Panc1 (cell line): ENCODE results near the gene TTC39B. TPM values are rescaled to one million over a fixed set of nuclear protein-coding genes. Genes with fewer than 3 reads are reported as not detected.

Experiments used
- ATAC-seq: fragments of 200-7000 bp; cut with Tn5 transposase; 2 replicates; pipeline ENCODE4 v1.9.1; 2020; ENCODE audit warnings: mild to moderate bottlenecking, moderate library complexity
- BruUV-seq: library from RNA; stranded (reverse); fragments of 400-500 nt; replicated peaks from 2 replicates; lab custom pipeline; 2021; lab: Mats Ljungman, UMichigan
- CTCF ChIA-PET: fragments of 300-600 bp; sonication (Branson Sonifier 250); formaldehyde crosslinking; loops from one replicate; lab custom pipeline; 2022; ENCODE audit warnings: antibody characterized with exemption; lab: Charles Lee
- POLR2A ChIA-PET: fragments of 300-600 bp; sonication (Branson Sonifier 250); formaldehyde crosslinking; loops from one replicate; lab custom pipeline; 2022; ENCODE audit warnings: antibody characterized with exemption; lab: Charles Lee
- DNase-seq: peaks from one replicate; pipeline ENCODE4 v3.0.0-alpha.2; 2010; ENCODE audit warnings: low read depth, low spot score
- H3K27ac ChIP-seq: 2 replicates; pipeline ENCODE4 v1.5.1; 2011; ENCODE audit warnings: mild to moderate bottlenecking, low read length, inconsistent platforms
- H3K27me3 ChIP-seq: fragments of 200-500 bp; sonication (Bioruptor generic); 2 replicates; pipeline ENCODE4 v1.6.0; 2014; ENCODE audit warnings: low read length, inconsistent platforms; ENCODE audit not compliant: control insufficient read depth, insufficient read depth
- H3K36me3 ChIP-seq: fragments of 200-500 bp; sonication (Bioruptor generic); 2 replicates; pipeline ENCODE4 v1.5.1; 2014; ENCODE audit warnings: inconsistent platforms, mild to moderate bottlenecking, low read length, moderate library complexity; ENCODE audit not compliant: control insufficient read depth, insufficient read depth
- H3K4me1 ChIP-seq: 2 replicates; pipeline ENCODE4 v1.5.1; 2011; ENCODE audit warnings: inconsistent platforms, mild to moderate bottlenecking, low read length, moderate library complexity; ENCODE audit not compliant: control insufficient read depth, insufficient read depth
- H3K4me3 ChIP-seq, 2 experiments: 2 replicates each; pipeline ENCODE4 v1.5.1; 2011 to 2012; ENCODE audit warnings: low read depth in 2 of 2, low read length in 2 of 2, mild to moderate bottlenecking in 2 of 2, inconsistent platforms in 1 of 2, moderate library complexity in 1 of 2
- H3K9me3 ChIP-seq: fragments of 200-500 bp; sonication (Bioruptor generic); 2 replicates; pipeline ENCODE4 v1.5.1; 2014; ENCODE audit warnings: low read depth, mild to moderate bottlenecking, inconsistent platforms, low read length, moderate library complexity; ENCODE audit not compliant: control insufficient read depth, insufficient read depth
- CTCF ChIP-seq: fragments of 450-650 bp; IDR thresholded peaks from 2 replicates; pipeline ENCODE4 v1.5.1; 2017; ENCODE audit warnings: mild to moderate bottlenecking
- POLR2AphosphoS5 ChIP-seq: IDR thresholded peaks from 2 replicates; pipeline ENCODE4 v1.6.1; 2012; ENCODE audit warnings: mild to moderate bottlenecking, low read depth, low read length, moderate library complexity
- SIN3A ChIP-seq: IDR thresholded peaks from 2 replicates; pipeline ENCODE4 v1.6.1; 2012; ENCODE audit warnings: low read depth, mild to moderate bottlenecking, low read length, moderate library complexity, borderline replicate concordance; ENCODE audit not compliant: insufficient read depth
- TCF7L2 ChIP-seq: IDR thresholded peaks from 2 replicates; pipeline ENCODE4 v1.6.1; 2011; ENCODE audit warnings: mild to moderate bottlenecking, low read depth, low read length, inconsistent platforms
- in situ Hi-C: cut with HindIII; loops from 2 replicates; pipeline ENCODE4 v1.10.0; 2016; ENCODE audit warnings: low sequenced_read_pairs, low pct_unique_long_range_greater_than_20kb
- intact Hi-C: fragments of 100-400 bp; cut with micrococcal nuclease; formaldehyde crosslinking; loops from one replicate; pipeline ENCODE4 v1.10.0; 2022; ENCODE audit not compliant: unreplicated experiment
- total RNA-seq: library from RNA; stranded (reverse); gene quantifications from one replicate; pipeline ENCODE4 v1.2.1, GENCODE V29; 2021; ENCODE audit not compliant: unreplicated experiment
- TF ChIP-seq, protein P1 (sequence below), 2 experiments: IDR thresholded peaks; 2 replicates each; pipeline ENCODE4 v1.6.1; 2011 to 2012; ENCODE audit warnings: low read depth in 2 of 2, control low read depth in 1 of 2, low read length in 1 of 2, mild to moderate bottlenecking in 1 of 2, moderate library complexity in 1 of 2; ENCODE audit not compliant: insufficient read depth in 1 of 2

TTC39B gene
- total RNA-seq, 1 experiment from 2014 or later, result 1.6 TPM

- no peaks in the 10 kb centered on the region for H3K4me1 ChIP-seq
- H3K36me3 ChIP-seq, result no peaks in the 10 kb centered on the region; the same call in 1 of the 2 replicates
- H3K9me3 ChIP-seq, result no peaks in the 10 kb centered on the region
- no peak overlapping the region for H3K27ac ChIP-seq
- BruUV-seq, result no TSS peak
- ATAC-seq (no peak), DNase-seq (no peak)
- no peak overlapping the region for H3K4me3 ChIP-seq
- CTCF ChIA-PET, result no interaction called here
- TF ChIP-seq CTCF, result no peak
- no peak for TF ChIP-seq SIN3A
- no peak for TF ChIP-seq TCF7L2
- TF ChIP-seq POLR2AphosphoS5, result no peak
- TF ChIP-seq, protein P1, sequence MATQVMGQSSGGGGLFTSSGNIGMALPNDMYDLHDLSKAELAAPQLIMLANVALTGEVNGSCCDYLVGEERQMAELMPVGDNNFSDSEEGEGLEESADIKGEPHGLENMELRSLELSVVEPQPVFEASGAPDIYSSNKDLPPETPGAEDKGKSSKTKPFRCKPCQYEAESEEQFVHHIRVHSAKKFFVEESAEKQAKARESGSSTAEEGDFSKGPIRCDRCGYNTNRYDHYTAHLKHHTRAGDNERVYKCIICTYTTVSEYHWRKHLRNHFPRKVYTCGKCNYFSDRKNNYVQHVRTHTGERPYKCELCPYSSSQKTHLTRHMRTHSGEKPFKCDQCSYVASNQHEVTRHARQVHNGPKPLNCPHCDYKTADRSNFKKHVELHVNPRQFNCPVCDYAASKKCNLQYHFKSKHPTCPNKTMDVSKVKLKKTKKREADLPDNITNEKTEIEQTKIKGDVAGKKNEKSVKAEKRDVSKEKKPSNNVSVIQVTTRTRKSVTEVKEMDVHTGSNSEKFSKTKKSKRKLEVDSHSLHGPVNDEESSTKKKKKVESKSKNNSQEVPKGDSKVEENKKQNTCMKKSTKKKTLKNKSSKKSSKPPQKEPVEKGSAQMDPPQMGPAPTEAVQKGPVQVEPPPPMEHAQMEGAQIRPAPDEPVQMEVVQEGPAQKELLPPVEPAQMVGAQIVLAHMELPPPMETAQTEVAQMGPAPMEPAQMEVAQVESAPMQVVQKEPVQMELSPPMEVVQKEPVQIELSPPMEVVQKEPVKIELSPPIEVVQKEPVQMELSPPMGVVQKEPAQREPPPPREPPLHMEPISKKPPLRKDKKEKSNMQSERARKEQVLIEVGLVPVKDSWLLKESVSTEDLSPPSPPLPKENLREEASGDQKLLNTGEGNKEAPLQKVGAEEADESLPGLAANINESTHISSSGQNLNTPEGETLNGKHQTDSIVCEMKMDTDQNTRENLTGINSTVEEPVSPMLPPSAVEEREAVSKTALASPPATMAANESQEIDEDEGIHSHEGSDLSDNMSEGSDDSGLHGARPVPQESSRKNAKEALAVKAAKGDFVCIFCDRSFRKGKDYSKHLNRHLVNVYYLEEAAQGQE (IDR thresholded peaks at IDR 0.05; ENCODE audit: insufficient read depth in 1 of 2, low read depth in 2 of 2, low read length in 1 of 2), result no peak
- H3K27me3 ChIP-seq, result no peaks in the 10 kb centered on the region
- in situ Hi-C loops (no loop called here), intact Hi-C loops (no loop called here)
- POLR2A ChIA-PET, result no interaction called here
Observed at GRCh38 chr9:15189481-15189880, 117.5 kb downstream of the TTC39B start.

GRCh38 chr9:15187589-15187988 lies 119.4 kb downstream of the TTC39B start:
- POLR2A ChIA-PET, result no interaction called here
- in situ Hi-C loops, result no loop called here
- ATAC-seq (no peak), DNase-seq (no peak)
- Histone ChIP-seq H3K4me1 (no peaks in the 10 kb centered on the region), H3K36me3 (no peaks in the 10 kb centered on the region; the same call in 1 of the 2 replicates), H3K9me3 (no peaks in the 10 kb centered on the region), H3K27ac (no peak overlapping the region), H3K27me3 (no peaks in the 10 kb centered on the region), H3K4me3 (no peak overlapping the region)
- BruUV-seq, result no TSS peak
- CTCF ChIA-PET, result no interaction called here
- no peak for TF ChIP-seq TCF7L2
- TF ChIP-seq, protein P1 (IDR thresholded peaks at IDR 0.05; ENCODE audit: insufficient read depth in 1 of 2, low read depth in 2 of 2, low read length in 1 of 2), result no peak
- no peak for TF ChIP-seq SIN3A
- TF ChIP-seq CTCF, result no peak
- TF ChIP-seq POLR2AphosphoS5, result no peak
- intact Hi-C loops, result no loop called here
